SU-DHL-6 (cell line): ENCODE data around the gene MOV10L1.

Experiments used
- EZH2phosphoT487 ChIP-seq: fragments of 200-600 bp; sonication (generic), shearing (Covaris generic); conservative IDR thresholded peaks from 2 replicates; pipeline ENCODE4 v1.6.1; 2018; ENCODE audit warnings: mild to moderate bottlenecking, antibody characterized with exemption, low read length, moderate library complexity, mixed read lengths
- TF ChIP-seq, protein P1 (sequence below): fragments of 200-600 bp; sonication (generic); IDR thresholded peaks from one replicate; pipeline ENCODE4 v1.5.1; 2017; ENCODE audit warnings: antibody characterized with exemption, mild to moderate bottlenecking, low read length, moderate library complexity; ENCODE audit not compliant: insufficient read depth, poor library complexity, severe bottlenecking

DNA sequence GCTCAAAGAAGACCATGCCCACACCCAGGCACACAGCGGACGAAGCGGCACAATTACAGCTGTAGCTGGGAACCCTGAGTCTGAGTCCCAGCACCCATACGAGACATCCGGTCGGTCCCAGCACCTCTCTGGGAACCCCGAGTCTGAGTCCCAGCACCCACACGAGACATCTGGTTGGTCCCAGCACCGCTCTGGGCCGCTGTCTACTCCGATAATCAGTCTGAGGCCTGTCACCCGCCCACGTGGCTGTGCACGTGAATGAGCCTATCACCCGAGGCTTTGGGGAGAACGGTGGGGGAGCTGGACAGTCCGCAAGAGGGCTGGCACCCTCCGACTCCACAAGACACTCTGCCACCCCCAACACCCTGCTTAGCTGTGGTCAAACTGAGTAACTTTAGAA lies 37.9 kb upstream of the MOV10L1 start:
- TF ChIP-seq, protein P1, sequence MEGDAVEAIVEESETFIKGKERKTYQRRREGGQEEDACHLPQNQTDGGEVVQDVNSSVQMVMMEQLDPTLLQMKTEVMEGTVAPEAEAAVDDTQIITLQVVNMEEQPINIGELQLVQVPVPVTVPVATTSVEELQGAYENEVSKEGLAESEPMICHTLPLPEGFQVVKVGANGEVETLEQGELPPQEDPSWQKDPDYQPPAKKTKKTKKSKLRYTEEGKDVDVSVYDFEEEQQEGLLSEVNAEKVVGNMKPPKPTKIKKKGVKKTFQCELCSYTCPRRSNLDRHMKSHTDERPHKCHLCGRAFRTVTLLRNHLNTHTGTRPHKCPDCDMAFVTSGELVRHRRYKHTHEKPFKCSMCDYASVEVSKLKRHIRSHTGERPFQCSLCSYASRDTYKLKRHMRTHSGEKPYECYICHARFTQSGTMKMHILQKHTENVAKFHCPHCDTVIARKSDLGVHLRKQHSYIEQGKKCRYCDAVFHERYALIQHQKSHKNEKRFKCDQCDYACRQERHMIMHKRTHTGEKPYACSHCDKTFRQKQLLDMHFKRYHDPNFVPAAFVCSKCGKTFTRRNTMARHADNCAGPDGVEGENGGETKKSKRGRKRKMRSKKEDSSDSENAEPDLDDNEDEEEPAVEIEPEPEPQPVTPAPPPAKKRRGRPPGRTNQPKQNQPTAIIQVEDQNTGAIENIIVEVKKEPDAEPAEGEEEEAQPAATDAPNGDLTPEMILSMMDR, result no peak
- TF ChIP-seq EZH2phosphoT487, result no peak
